A549 (cell line): ENCODE data around the gene MOSPD3. TPM values are rescaled to one million over a fixed set of nuclear protein-coding genes. Genes with fewer than 3 reads are reported as not detected.
A peak's percentile ranks its signal among the peaks of the same experiment; 100 is the strongest.

Source experiments
- ATAC-seq, 2 experiments: fragments of 200-7000 bp in 1 of 2; fragments of >200 bp in 1 of 2; cut with Nextera tagmentation in 1 of 2; cut with Tn5 transposase in 1 of 2; 3 replicates each; pipeline versions ENCODE4 v1.8.0 to v1.9.1; 2018 to 2020; ENCODE audit warnings: mild to moderate bottlenecking in 1 of 2, moderate library complexity in 1 of 2
- CTCF ChIA-PET: fragments of 300-600 bp; sonication (Branson Sonifier 250); formaldehyde crosslinking; extraction: SDS; loops from one replicate; lab custom pipeline; 2021; ENCODE audit warnings: antibody characterized with exemption, inconsistent platforms; lab: Yijun Ruan, JAX
- POLR2A ChIA-PET: fragments of 350-600 bp; formaldehyde crosslinking; extraction: SDS; loops from one replicate; lab custom pipeline; 2021; ENCODE audit warnings: antibody characterized with exemption, inconsistent platforms; lab: Yijun Ruan, JAX
- DNase-seq, 2 experiments: peaks; one replicate each; pipeline versions ENCODE4 v3.0.0 to v3.0.0-alpha.2; 2011 to 2016; ENCODE audit warnings: low read depth in 1 of 2, low spot score in 1 of 2
- FAIRE-seq: peaks from 2 replicates; lab custom pipeline; 2011; peaks lifted over from hg19 to GRCh38; lab: Jason Lieb, UNC
- H3K27ac ChIP-seq, 2 experiments: fragments of >200 bp; sonication (Bioruptor Twin); formaldehyde crosslinking; 3 replicates each; pipeline ENCODE4 v1.5.1; 2016 to 2017
- H3K4me1 ChIP-seq: fragments of >200 bp; sonication (Bioruptor Twin); formaldehyde crosslinking; 3 replicates; pipeline ENCODE4 v1.6.1; 2016
- H3K4me2 ChIP-seq: fragments of >200 bp; sonication (Bioruptor Twin); formaldehyde crosslinking; 3 replicates; pipeline ENCODE4 v1.6.1; 2016
- H3K4me3 ChIP-seq: fragments of >200 bp; sonication (Bioruptor Twin); formaldehyde crosslinking; 3 replicates; pipeline ENCODE4 v1.5.1; 2016
- H3K9me3 ChIP-seq: fragments of >200 bp; sonication (Bioruptor Twin); formaldehyde crosslinking; 3 replicates; pipeline ENCODE4 v1.6.1; 2016
- CBX8 ChIP-seq: fragments of 200-600 bp; sonication (generic); IDR thresholded peaks from 2 replicates; pipeline ENCODE4 v1.6.1; 2016
- E2F6 ChIP-seq: IDR thresholded peaks from 2 replicates; pipeline ENCODE4 v1.6.1; 2012; ENCODE audit warnings: low read depth, borderline replicate concordance
- EHMT2 ChIP-seq: fragments of 200-600 bp; sonication (generic); IDR thresholded peaks from 2 replicates; pipeline ENCODE4 v1.6.1; 2016; ENCODE audit warnings: antibody characterized with exemption, low read depth, mild to moderate bottlenecking, moderate library complexity
- ESRRA ChIP-seq: fragments of 150-350 bp; IDR thresholded peaks from 2 replicates; pipeline ENCODE4 v1.6.1; 2014; ENCODE audit warnings: mild to moderate bottlenecking, low read length, borderline replicate concordance
- FOSB ChIP-seq: fragments of 250-450 bp; sonication (Bioruptor Pico); IDR thresholded peaks from 2 replicates; pipeline ENCODE4 v1.5.0; 2020; ENCODE audit warnings: mild to moderate bottlenecking, moderate library complexity
- FOSL2 ChIP-seq, 2 experiments: fragments of 450-650 bp in 1 of 2; fragments of >200 bp in 1 of 2; sonication (Bioruptor Twin) in 1 of 2; formaldehyde crosslinking; IDR thresholded peaks; 2 replicates each; pipeline versions ENCODE4 v1.5.0 to v1.6.1; 2016 to 2020; ENCODE audit warnings: mild to moderate bottlenecking in 1 of 2, moderate library complexity in 1 of 2
- FOXS1 ChIP-seq: fragments of 250-450 bp; sonication (Bioruptor Pico); IDR thresholded peaks from 2 replicates; pipeline ENCODE4 v1.5.0; 2020; ENCODE audit warnings: mild to moderate bottlenecking, moderate library complexity
- HOXA7 ChIP-seq: fragments of 250-450 bp; sonication (Bioruptor Pico); IDR thresholded peaks from 2 replicates; pipeline ENCODE4 v1.5.0; 2020; ENCODE audit warnings: mild to moderate bottlenecking, moderate library complexity
- JUNB ChIP-seq: fragments of >200 bp; sonication (Bioruptor Twin); formaldehyde crosslinking; IDR thresholded peaks from 2 replicates; pipeline ENCODE4 v1.6.1; 2016
- MAX ChIP-seq: IDR thresholded peaks from 2 replicates; pipeline ENCODE4 v1.6.1; 2012
- MYC ChIP-seq: IDR thresholded peaks from 2 replicates; pipeline ENCODE4 v1.6.1; 2012; ENCODE audit warnings: mild to moderate bottlenecking, inconsistent platforms, low read length, improper control_type of control experiment, borderline replicate concordance
- NFE2L2 ChIP-seq: fragments of 150-350 bp; conservative IDR thresholded peaks from 2 replicates; pipeline ENCODE4 v1.6.1; 2014; ENCODE audit warnings: low read length
- NPAS2 ChIP-seq: fragments of 250-450 bp; sonication (Bioruptor Pico); IDR thresholded peaks from 2 replicates; pipeline ENCODE4 v1.8.0; 2022; ENCODE audit warnings: mild to moderate bottlenecking, moderate library complexity, borderline replicate concordance
- POLR2AphosphoS2 ChIP-seq: conservative IDR thresholded peaks from 2 replicates; pipeline ENCODE4 v1.6.1; 2012; ENCODE audit warnings: low read length, improper control_type of control experiment, inconsistent platforms
- RAD21 ChIP-seq, 2 experiments: fragments of >200 bp in 1 of 2; sonication (Bioruptor Twin) in 1 of 2; formaldehyde crosslinking in 1 of 2; IDR thresholded peaks in 1 of 2; conservative IDR thresholded peaks in 1 of 2; 2 replicates in 1 of 2; 3 replicates in 1 of 2; pipeline ENCODE4 v1.6.1; 2012 to 2018; ENCODE audit warnings: inconsistent platforms in 1 of 2
- RCOR1 ChIP-seq: fragments of 150-350 bp; IDR thresholded peaks from 2 replicates; pipeline ENCODE4 v1.6.1; 2014; ENCODE audit warnings: antibody characterized with exemption, low read length, low read depth
- RNF2 ChIP-seq: fragments of 200-600 bp; sonication (generic); IDR thresholded peaks from 2 replicates; pipeline ENCODE4 v1.6.1; 2016; ENCODE audit warnings: low read depth, mild to moderate bottlenecking, antibody characterized with exemption, moderate library complexity, borderline replicate concordance
- TP53 ChIP-seq: fragments of 250-450 bp; sonication (Bioruptor Pico); IDR thresholded peaks from 2 replicates; pipeline ENCODE4 v1.5.0; 2021; ENCODE audit warnings: mild to moderate bottlenecking, moderate library complexity
- ZC3H11A ChIP-seq: fragments of 450-650 bp; IDR thresholded peaks from 2 replicates; pipeline ENCODE4 v1.6.1; 2014; ENCODE audit warnings: antibody characterized with exemption, mild to moderate bottlenecking
- WGBS: methylation state at CpG from one replicate; pipeline ENCODE4 v1.1.6; 2017; ENCODE audit errors: missing lambda C conversion rate; 5-methylcytosine and 5-hydroxymethylcytosine counted together
- polyA plus RNA-seq, 4 experiments: library from polyadenylated mRNA; depleted of rRNA in 3 of 4; stranded (reverse); fragments of >200 nt; fragmentation: RNase III in 1 of 4; extraction: RNeasy Plus Mini Kit Qiagen cat#74134 plus additional on column Dnase treatment in 1 of 4; gene quantifications; 2 replicates in 3 of 4; 3 replicates in 1 of 4; pipeline ENCODE4 v1.2.3, GENCODE V29; 2011 to 2017
- TF ChIP-seq, protein P1 (sequence below): fragments of 200-600 bp; sonication (generic); IDR thresholded peaks from 2 replicates; pipeline ENCODE4 v1.6.1; 2016; ENCODE audit warnings: antibody characterized with exemption, mild to moderate bottlenecking, moderate library complexity
- TF ChIP-seq, protein P2 (sequence below): fragments of 250-450 bp; sonication (Bioruptor Pico); IDR thresholded peaks from 2 replicates; pipeline ENCODE4 v1.5.0; 2021; ENCODE audit warnings: mild to moderate bottlenecking, moderate library complexity, borderline replicate concordance
- TF ChIP-seq, protein P3 (sequence below): IDR thresholded peaks from 2 replicates; pipeline ENCODE4 v1.6.1; 2012

Gene MOSPD3
- polyA plus RNA-seq, 2 of the 4 experiments (the other 2 are of a cell fraction), result 6.1 to 14.8 TPM

GRCh38 chr7:100567751-100568175 is 44.6 kb upstream of the MOSPD3 start:
- no peak for ATAC-seq
- ChIA-PET CTCF (interaction anchor here (0.9 to 14.3 kb wide), 9 partner anchors 8 to 124 kb away, joined by 3 to 273 read pairs (median 5); partner anchors contain the start of genes FBXO24, LRCH4, NYAP1 and SPACDR), POLR2A (no interaction called here)
- Histone ChIP-seq H3K9me3 (no peaks in the 10 kb centered on the region), H3K27ac (peak overlapping the region in 1 of 2 experiments; percentile 8; a peak in 1 of 6 replicates), H3K4me1 (peaks cover 15% of the 10 kb centered on the region; the same call in 2 of the 3 replicates), H3K4me3 (no peak overlapping the region), H3K4me2 (no peak overlapping the region)
- no peak for FAIRE-seq
- TF ChIP-seq RNF2 (no peak), NFE2L2 (no peak), POLR2AphosphoS2 (no peak), JUNB (no peak), FOSB (CRISPR knock-in tag) (no peak), FOSL2 (IDR thresholded peaks at IDR 0.05) (no peak), FOSL2 (CRISPR knock-in tag; IDR thresholded peaks at IDR 0.05) (no peak), TP53 (no peak), E2F6 (no peak), FOXS1 (CRISPR knock-in tag) (no peak), MYC (no peak), EHMT2 (no peak), CBX8 (no peak), NPAS2 (CRISPR knock-in tag) (no peak), ZC3H11A (no peak)
- TF ChIP-seq, protein P1, sequence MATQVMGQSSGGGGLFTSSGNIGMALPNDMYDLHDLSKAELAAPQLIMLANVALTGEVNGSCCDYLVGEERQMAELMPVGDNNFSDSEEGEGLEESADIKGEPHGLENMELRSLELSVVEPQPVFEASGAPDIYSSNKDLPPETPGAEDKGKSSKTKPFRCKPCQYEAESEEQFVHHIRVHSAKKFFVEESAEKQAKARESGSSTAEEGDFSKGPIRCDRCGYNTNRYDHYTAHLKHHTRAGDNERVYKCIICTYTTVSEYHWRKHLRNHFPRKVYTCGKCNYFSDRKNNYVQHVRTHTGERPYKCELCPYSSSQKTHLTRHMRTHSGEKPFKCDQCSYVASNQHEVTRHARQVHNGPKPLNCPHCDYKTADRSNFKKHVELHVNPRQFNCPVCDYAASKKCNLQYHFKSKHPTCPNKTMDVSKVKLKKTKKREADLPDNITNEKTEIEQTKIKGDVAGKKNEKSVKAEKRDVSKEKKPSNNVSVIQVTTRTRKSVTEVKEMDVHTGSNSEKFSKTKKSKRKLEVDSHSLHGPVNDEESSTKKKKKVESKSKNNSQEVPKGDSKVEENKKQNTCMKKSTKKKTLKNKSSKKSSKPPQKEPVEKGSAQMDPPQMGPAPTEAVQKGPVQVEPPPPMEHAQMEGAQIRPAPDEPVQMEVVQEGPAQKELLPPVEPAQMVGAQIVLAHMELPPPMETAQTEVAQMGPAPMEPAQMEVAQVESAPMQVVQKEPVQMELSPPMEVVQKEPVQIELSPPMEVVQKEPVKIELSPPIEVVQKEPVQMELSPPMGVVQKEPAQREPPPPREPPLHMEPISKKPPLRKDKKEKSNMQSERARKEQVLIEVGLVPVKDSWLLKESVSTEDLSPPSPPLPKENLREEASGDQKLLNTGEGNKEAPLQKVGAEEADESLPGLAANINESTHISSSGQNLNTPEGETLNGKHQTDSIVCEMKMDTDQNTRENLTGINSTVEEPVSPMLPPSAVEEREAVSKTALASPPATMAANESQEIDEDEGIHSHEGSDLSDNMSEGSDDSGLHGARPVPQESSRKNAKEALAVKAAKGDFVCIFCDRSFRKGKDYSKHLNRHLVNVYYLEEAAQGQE, result no peak
- TF ChIP-seq, protein P2, sequence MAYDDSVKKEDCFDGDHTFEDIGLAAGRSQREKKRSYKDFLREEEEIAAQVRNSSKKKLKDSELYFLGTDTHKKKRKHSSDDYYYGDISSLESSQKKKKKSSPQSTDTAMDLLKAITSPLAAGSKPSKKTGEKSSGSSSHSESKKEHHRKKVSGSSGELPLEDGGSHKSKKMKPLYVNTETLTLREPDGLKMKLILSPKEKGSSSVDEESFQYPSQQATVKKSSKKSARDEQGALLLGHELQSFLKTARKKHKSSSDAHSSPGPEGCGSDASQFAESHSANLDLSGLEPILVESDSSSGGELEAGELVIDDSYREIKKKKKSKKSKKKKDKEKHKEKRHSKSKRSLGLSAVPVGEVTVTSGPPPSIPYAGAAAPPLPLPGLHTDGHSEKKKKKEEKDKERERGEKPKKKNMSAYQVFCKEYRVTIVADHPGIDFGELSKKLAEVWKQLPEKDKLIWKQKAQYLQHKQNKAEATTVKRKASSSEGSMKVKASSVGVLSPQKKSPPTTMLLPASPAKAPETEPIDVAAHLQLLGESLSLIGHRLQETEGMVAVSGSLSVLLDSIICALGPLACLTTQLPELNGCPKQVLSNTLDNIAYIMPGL (CRISPR knock-in tag), result no peak
- TF ChIP-seq, protein P3, sequence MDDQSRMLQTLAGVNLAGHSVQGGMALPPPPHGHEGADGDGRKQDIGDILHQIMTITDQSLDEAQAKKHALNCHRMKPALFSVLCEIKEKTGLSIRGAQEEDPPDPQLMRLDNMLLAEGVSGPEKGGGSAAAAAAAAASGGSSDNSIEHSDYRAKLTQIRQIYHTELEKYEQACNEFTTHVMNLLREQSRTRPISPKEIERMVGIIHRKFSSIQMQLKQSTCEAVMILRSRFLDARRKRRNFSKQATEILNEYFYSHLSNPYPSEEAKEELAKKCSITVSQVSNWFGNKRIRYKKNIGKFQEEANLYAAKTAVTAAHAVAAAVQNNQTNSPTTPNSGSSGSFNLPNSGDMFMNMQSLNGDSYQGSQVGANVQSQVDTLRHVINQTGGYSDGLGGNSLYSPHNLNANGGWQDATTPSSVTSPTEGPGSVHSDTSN, result no peak
- DNase-seq, result no peak
- WGBS, result no CpG with 5 or more reads among the region's 3 CpGs

DNA sequence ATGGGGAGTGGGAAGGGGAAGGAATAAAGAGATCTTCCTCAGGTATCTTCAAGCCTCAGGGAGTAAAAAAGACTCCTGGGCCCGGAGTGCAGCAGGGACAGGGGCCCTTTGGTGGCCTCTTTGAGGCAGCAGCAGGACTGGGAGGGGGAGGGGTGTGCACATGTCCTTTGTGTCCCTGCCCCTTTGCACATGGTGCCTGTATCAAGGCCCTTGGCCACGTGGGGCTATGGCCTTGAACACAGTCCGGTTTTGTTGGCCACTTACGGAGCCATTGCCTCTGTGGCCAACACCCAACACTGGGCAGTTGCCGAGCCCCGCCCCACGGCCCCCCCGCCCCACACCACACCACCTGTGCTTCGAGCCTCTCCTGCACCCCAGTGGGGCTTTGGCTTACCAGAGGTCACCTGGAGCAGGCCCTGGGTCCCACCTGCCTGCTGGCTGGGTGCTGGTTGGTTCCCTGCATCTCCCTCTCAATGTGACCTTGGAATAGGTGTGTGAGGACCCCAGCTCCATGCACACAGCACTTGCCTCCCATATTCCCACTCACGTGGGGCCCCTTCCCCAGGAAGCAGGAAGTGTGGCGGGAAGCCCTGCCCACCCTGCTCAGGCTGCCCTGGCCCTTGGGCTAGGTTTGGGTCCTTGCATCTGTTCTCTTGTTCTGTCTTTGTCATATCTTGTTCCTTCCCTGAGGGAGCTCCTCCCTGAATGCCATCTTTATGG is 44.0 kb upstream of the MOSPD3 start:
- ATAC-seq (no peak), DNase-seq (no peak), FAIRE-seq (no peak)
- no peak overlapping the region for H3K27ac ChIP-seq
- no peak overlapping the region for H3K4me3 ChIP-seq
- no peak overlapping the region for H3K4me2 ChIP-seq
- POLR2A ChIA-PET, result interaction anchor here (1.0 kb wide), 1 partner anchor 139 kb away, joined by 7 read pairs; no protein-coding TSS in a partner anchor
- CTCF ChIA-PET, result interaction anchor here (0.7 to 14.3 kb wide), 11 partner anchors 8 to 123 kb away, joined by 3 to 273 read pairs (median 4); partner anchors contain the start of genes FBXO24, LRCH4, NYAP1 and SPACDR
- H3K4me1 ChIP-seq, result peaks cover 15% of the 10 kb centered on the region; the same call in 2 of the 3 replicates
- WGBS, result 87% methylated on average over 4 of the region's 11 CpGs
- H3K9me3 ChIP-seq, result no peaks in the 10 kb centered on the region
- TF ChIP-seq HOXA7 (CRISPR knock-in tag) (no peak), RNF2 (no peak), EHMT2 (no peak), RAD21 (conservative IDR thresholded peaks at IDR 0.05 in 1 of 2, IDR thresholded peaks at IDR 0.05 in 1 of 2) (no peak), ESRRA (no peak), MAX (no peak), RCOR1 (no peak)
- TF ChIP-seq, protein P3, result no peak
